SJCRH30 (cell line): ENCODE measurements around the gene TMCO1. TPM values are rescaled to one million over a fixed set of nuclear protein-coding genes. Genes with fewer than 3 reads are reported as not detected.
"Not testable (repeated sequence)": the region's sequence is repeated elsewhere in the genome, so short reads cannot be mapped to it uniquely, and the experiment has no call there.

Experiments
- DNase-seq, 2 experiments: peaks; one replicate each; pipeline ENCODE4 v3.0.0-alpha.2; 2015 to 2020
- H3K27ac ChIP-seq: fragments of 250-450 bp; sonication (Bioruptor Pico); 2 replicates; pipeline ENCODE4 v1.5.1; 2020; ENCODE audit warnings: mild to moderate bottlenecking, moderate library complexity
- H3K27me3 ChIP-seq: fragments of 250-450 bp; sonication (Bioruptor Pico); 2 replicates; pipeline ENCODE4 v1.5.1; 2020; ENCODE audit warnings: mild to moderate bottlenecking, moderate library complexity
- H3K36me3 ChIP-seq: fragments of 250-450 bp; sonication (Bioruptor Pico); 2 replicates; pipeline ENCODE4 v1.5.1; 2020; ENCODE audit warnings: mild to moderate bottlenecking, moderate library complexity
- H3K4me1 ChIP-seq: fragments of 250-450 bp; sonication (Bioruptor Pico); 2 replicates; pipeline ENCODE4 v1.5.1; 2020; ENCODE audit warnings: mild to moderate bottlenecking, moderate library complexity
- H3K4me3 ChIP-seq: fragments of 250-450 bp; sonication (Bioruptor Pico); 2 replicates; pipeline ENCODE4 v1.5.1; 2020; ENCODE audit warnings: mild to moderate bottlenecking, moderate library complexity
- H3K9me3 ChIP-seq: fragments of 250-450 bp; sonication (Bioruptor Pico); replicated peaks from 2 replicates; pipeline ENCODE4 v1.5.1; 2020; ENCODE audit warnings: mild to moderate bottlenecking, moderate library complexity
- total RNA-seq: library from RNA; depleted of rRNA; stranded (reverse); fragments of >200 nt; shearing (Covaris generic); gene quantifications from 2 replicates; pipeline ENCODE4 v1.2.3, GENCODE V29; 2014; rRNA removed

The TMCO1 gene
- total RNA-seq: 77.4 and 82.8 TPM in 2 replicates

- peak; percentile 95 to 98 for DNase-seq
- Histone ChIP-seq H3K27ac (peak within 1 kb of the TSS; percentile 83), H3K36me3 (no peaks in the 10 kb centered on the region), H3K9me3 (no peaks in the 10 kb centered on the region), H3K4me1 (no peaks in the 10 kb centered on the region), H3K27me3 (no peaks in the 10 kb centered on the region), H3K4me3 (peak within 1 kb of the TSS; percentile 69)
These were observed at the start of gene TMCO1 for GRCh38 chr1:165768513-165769394. Gene TMCO1 (minus strand): TSS chr1:165768868. CDS start chr1:165768751, 117 bp downstream.

- no peak overlapping the region for H3K4me3 ChIP-seq
- no peak overlapping the region for H3K27ac ChIP-seq
- H3K27me3 ChIP-seq: no peaks in the 10 kb centered on the region
- DNase-seq: no peak
- H3K36me3 ChIP-seq: no peaks in the 10 kb centered on the region
- H3K9me3 ChIP-seq: no peaks in the 10 kb centered on the region
- peaks cover 8% of the 10 kb centered on the region for H3K4me1 ChIP-seq
These were observed 48.3 kb upstream of the TMCO1 start for GRCh38 chr1:165816826-165817497.

- Histone ChIP-seq H3K9me3 (no peaks in the 10 kb centered on the region), H3K4me3 (no peak overlapping the region), H3K27me3 (no peaks in the 10 kb centered on the region), H3K4me1 (peaks cover 8% of the 10 kb centered on the region), H3K27ac (no peak overlapping the region), H3K36me3 (no peaks in the 10 kb centered on the region)
- no peak for DNase-seq
These were observed 47.5 kb upstream of the TMCO1 start for GRCh38 chr1:165816157-165816556.

GRCh38 chr1:165815725-165816124 lies 47.1 kb upstream of the TMCO1 start:
- no peak overlapping the region for H3K4me3 ChIP-seq
- H3K4me1 ChIP-seq: peaks cover 8% of the 10 kb centered on the region
- no peaks in the 10 kb centered on the region for H3K27me3 ChIP-seq
- peak; percentile 18 to 25 for DNase-seq
- H3K36me3 ChIP-seq: no peaks in the 10 kb centered on the region
- H3K27ac ChIP-seq: no peak overlapping the region
- H3K9me3 ChIP-seq: no peaks in the 10 kb centered on the region

- Histone ChIP-seq H3K27me3 (no peaks in the 10 kb centered on the region), H3K27ac (no peak overlapping the region), H3K4me1 (no peaks in the 10 kb centered on the region), H3K36me3 (no peaks in the 10 kb centered on the region), H3K9me3 (no peaks in the 10 kb centered on the region), H3K4me3 (no peak overlapping the region)
- DNase-seq: no peak
These were observed 38.9 kb upstream of the TMCO1 start for GRCh38 chr1:165807613-165808012.

- H3K36me3 ChIP-seq, DNase-seq, H3K4me1 ChIP-seq, H3K27ac ChIP-seq, H3K27me3 ChIP-seq, H3K4me3 ChIP-seq, H3K9me3 ChIP-seq: not testable (repeated sequence)
These were observed 35.8 kb upstream of the TMCO1 start for GRCh38 chr1:165804513-165804912.

GRCh38 chr1:165799387-165799786 lies 30.7 kb upstream of the TMCO1 start:
- no peak overlapping the region for H3K27ac ChIP-seq
- no peaks in the 10 kb centered on the region for H3K9me3 ChIP-seq
- no peaks in the 10 kb centered on the region for H3K36me3 ChIP-seq
- H3K27me3 ChIP-seq: no peaks in the 10 kb centered on the region
- DNase-seq: no peak
- no peaks in the 10 kb centered on the region for H3K4me1 ChIP-seq
- H3K4me3 ChIP-seq: no peak overlapping the region

- Histone ChIP-seq H3K9me3 (no peaks in the 10 kb centered on the region), H3K36me3 (no peaks in the 10 kb centered on the region), H3K27me3 (no peaks in the 10 kb centered on the region), H3K4me3 (no peak overlapping the region), H3K27ac (no peak overlapping the region), H3K4me1 (no peaks in the 10 kb centered on the region)
- no peak for DNase-seq
These were observed 27.2 kb upstream of the TMCO1 start for GRCh38 chr1:165795894-165796293.

- Histone ChIP-seq H3K9me3 (no peaks in the 10 kb centered on the region), H3K36me3 (no peaks in the 10 kb centered on the region), H3K4me1 (no peaks in the 10 kb centered on the region), H3K27ac (no peak overlapping the region), H3K27me3 (no peaks in the 10 kb centered on the region), H3K4me3 (no peak overlapping the region)
- DNase-seq: no peak
These were observed 25.3 kb upstream of the TMCO1 start for GRCh38 chr1:165793951-165794350.

GRCh38 chr1:165787741-165788140 lies 19.1 kb upstream of the TMCO1 start:
- Histone ChIP-seq H3K27me3 (no peaks in the 10 kb centered on the region), H3K27ac (no peak overlapping the region), H3K4me3 (no peak overlapping the region), H3K36me3 (no peaks in the 10 kb centered on the region), H3K9me3 (no peaks in the 10 kb centered on the region), H3K4me1 (no peaks in the 10 kb centered on the region)
- no peak for DNase-seq

- H3K4me3 ChIP-seq, H3K9me3 ChIP-seq, H3K27ac ChIP-seq, H3K4me1 ChIP-seq, H3K36me3 ChIP-seq, H3K27me3 ChIP-seq, DNase-seq: not testable (repeated sequence)
These were observed 14.9 kb upstream of the TMCO1 start for GRCh38 chr1:165783519-165783918.

- not testable (repeated sequence) for H3K4me1 ChIP-seq, H3K27me3 ChIP-seq
These were observed 9.5 kb upstream of the TMCO1 start for GRCh38 chr1:165778197-165778596.

GRCh38 chr1:165773324-165773965 lies 4.8 kb upstream of the TMCO1 start:
- Histone ChIP-seq H3K36me3 (no peaks in the 10 kb centered on the region), H3K4me3 (no peak overlapping the region), H3K9me3 (no peaks in the 10 kb centered on the region), H3K27me3 (no peaks in the 10 kb centered on the region), H3K4me1 (no peaks in the 10 kb centered on the region), H3K27ac (no peak overlapping the region)
- no peak for DNase-seq

More at GRCh38 chr1:165778197-165778596, 9.5 kb upstream of the TMCO1 start:
- not testable (repeated sequence) for H3K4me3 ChIP-seq, H3K27ac ChIP-seq, DNase-seq, H3K36me3 ChIP-seq, H3K9me3 ChIP-seq

- no peaks in the 10 kb centered on the region for H3K9me3 ChIP-seq
- H3K27me3 ChIP-seq: no peaks in the 10 kb centered on the region
- H3K36me3 ChIP-seq: no peaks in the 10 kb centered on the region
- H3K4me1 ChIP-seq: no peaks in the 10 kb centered on the region
- no peak overlapping the region for H3K27ac ChIP-seq
- H3K4me3 ChIP-seq: no peak overlapping the region
- DNase-seq: no peak
These were observed 4.1 kb upstream of the TMCO1 start for GRCh38 chr1:165772739-165773138.

GRCh38 chr1:165764277-165764676 lies 4.4 kb downstream of the TMCO1 start:
- Histone ChIP-seq H3K9me3 (no peaks in the 10 kb centered on the region), H3K27ac (no peak overlapping the region), H3K36me3 (peaks cover 2% of the 10 kb centered on the region; the same call in 1 of the 2 replicates), H3K4me3 (no peak overlapping the region), H3K27me3 (no peaks in the 10 kb centered on the region), H3K4me1 (no peaks in the 10 kb centered on the region)
- DNase-seq: no peak
